ENCODE measurements around the gene CHST8. TPM values are rescaled to one million over a fixed set of nuclear protein-coding genes. Genes with fewer than 3 reads are reported as not detected.

CHST8 gene
- total RNA-seq, 2 donors from 2014 or later: 1.6 to 3.8 TPM

DNA sequence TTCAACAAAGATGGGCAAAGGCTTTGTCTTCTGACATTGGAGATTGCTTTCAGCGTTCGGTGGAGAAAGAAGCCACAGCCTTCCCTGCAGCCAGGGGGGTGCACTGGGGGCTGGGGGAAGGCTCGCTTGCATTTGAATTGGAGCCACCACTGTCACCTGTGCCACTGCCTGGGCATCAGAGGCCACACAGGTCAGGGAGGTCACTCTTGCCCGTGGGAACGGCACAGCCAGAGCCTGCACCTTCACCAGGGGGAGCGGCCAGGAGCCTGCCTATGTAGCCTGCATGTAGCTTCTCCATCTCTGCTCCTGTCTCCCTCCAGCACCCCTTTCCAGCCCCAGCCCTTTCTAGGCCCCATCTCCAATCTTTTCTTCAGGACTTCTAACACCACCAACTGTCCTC is 131.2 kb downstream of the CHST8 start:
- Histone ChIP-seq H3K4me3 (ENCODE audit: low read length) (no peak overlapping the region), H3K9me3 (ENCODE audit: control insufficient read depth, low read length) (no peaks in the 10 kb centered on the region), H3K27me3 (ENCODE audit: control insufficient read depth, insufficient read depth, low read length, poor library complexity, severe bottlenecking) (no peaks in the 10 kb centered on the region), H3K4me1 (ENCODE audit: control insufficient read depth, insufficient read depth, low read length) (no peaks in the 10 kb centered on the region), H3K9ac (ENCODE audit: extremely low read depth, low read length, poor library complexity, severe bottlenecking) (no peak overlapping the region), H3K36me3 (ENCODE audit: control insufficient read depth, insufficient read depth, low read length) (no peaks in the 10 kb centered on the region), H3K27ac (ENCODE audit: low read depth, low read length) (no peak overlapping the region)
- Mint-ChIP-seq H3K27ac (no peak overlapping the region), H3K4me3 (no peak overlapping the region), H3K27me3 (ENCODE audit: insufficient read depth) (no peaks in the 10 kb centered on the region), H3K4me1 (no peaks in the 10 kb centered on the region), H3K9me3 (no peaks in the 10 kb centered on the region), H3K36me3 (ENCODE audit: low read depth) (no peaks in the 10 kb centered on the region)
- WGBS, 2 experiments (ENCODE audit: insufficient coverage in 1 of 2, insufficient read length in 1 of 2): 83 to 88% methylated on average over 5 to 6 of the region's 6 CpGs
- DNase-seq: no peak
- TF ChIP-seq, protein P1, sequence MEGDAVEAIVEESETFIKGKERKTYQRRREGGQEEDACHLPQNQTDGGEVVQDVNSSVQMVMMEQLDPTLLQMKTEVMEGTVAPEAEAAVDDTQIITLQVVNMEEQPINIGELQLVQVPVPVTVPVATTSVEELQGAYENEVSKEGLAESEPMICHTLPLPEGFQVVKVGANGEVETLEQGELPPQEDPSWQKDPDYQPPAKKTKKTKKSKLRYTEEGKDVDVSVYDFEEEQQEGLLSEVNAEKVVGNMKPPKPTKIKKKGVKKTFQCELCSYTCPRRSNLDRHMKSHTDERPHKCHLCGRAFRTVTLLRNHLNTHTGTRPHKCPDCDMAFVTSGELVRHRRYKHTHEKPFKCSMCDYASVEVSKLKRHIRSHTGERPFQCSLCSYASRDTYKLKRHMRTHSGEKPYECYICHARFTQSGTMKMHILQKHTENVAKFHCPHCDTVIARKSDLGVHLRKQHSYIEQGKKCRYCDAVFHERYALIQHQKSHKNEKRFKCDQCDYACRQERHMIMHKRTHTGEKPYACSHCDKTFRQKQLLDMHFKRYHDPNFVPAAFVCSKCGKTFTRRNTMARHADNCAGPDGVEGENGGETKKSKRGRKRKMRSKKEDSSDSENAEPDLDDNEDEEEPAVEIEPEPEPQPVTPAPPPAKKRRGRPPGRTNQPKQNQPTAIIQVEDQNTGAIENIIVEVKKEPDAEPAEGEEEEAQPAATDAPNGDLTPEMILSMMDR (conservative IDR thresholded peaks at IDR 0.05): no peak

GRCh38 chr19:33754361-33754760 is 132.6 kb downstream of the CHST8 start:
- WGBS, 2 experiments (ENCODE audit: insufficient coverage in 1 of 2, insufficient read length in 1 of 2): 74 to 75% methylated on average over 5 to 7 of the region's 7 CpGs
- Mint-ChIP-seq H3K36me3 (ENCODE audit: low read depth) (no peaks in the 10 kb centered on the region), H3K27me3 (ENCODE audit: insufficient read depth) (no peaks in the 10 kb centered on the region), H3K9me3 (no peaks in the 10 kb centered on the region), H3K4me1 (no peaks in the 10 kb centered on the region), H3K4me3 (no peak overlapping the region), H3K27ac (no peak overlapping the region)
- no peak for DNase-seq
- Histone ChIP-seq H3K27ac (ENCODE audit: low read depth, low read length) (no peak overlapping the region), H3K27me3 (ENCODE audit: control insufficient read depth, insufficient read depth, low read length, poor library complexity, severe bottlenecking) (no peaks in the 10 kb centered on the region), H3K9ac (ENCODE audit: extremely low read depth, low read length, poor library complexity, severe bottlenecking) (no peak overlapping the region), H3K9me3 (ENCODE audit: control insufficient read depth, low read length) (no peaks in the 10 kb centered on the region), H3K36me3 (ENCODE audit: control insufficient read depth, insufficient read depth, low read length) (no peaks in the 10 kb centered on the region), H3K4me3 (ENCODE audit: low read length) (no peak overlapping the region), H3K4me1 (ENCODE audit: control insufficient read depth, insufficient read depth, low read length) (no peaks in the 10 kb centered on the region)
- TF ChIP-seq, protein P1 (conservative IDR thresholded peaks at IDR 0.05): no peak

- TF ChIP-seq, protein P1 (conservative IDR thresholded peaks at IDR 0.05): no peak
- Histone ChIP-seq H3K9me3 (ENCODE audit: control insufficient read depth, low read length) (no peaks in the 10 kb centered on the region), H3K9ac (ENCODE audit: extremely low read depth, low read length, poor library complexity, severe bottlenecking) (no peak overlapping the region), H3K27me3 (ENCODE audit: control insufficient read depth, insufficient read depth, low read length, poor library complexity, severe bottlenecking) (no peaks in the 10 kb centered on the region), H3K27ac (ENCODE audit: low read depth, low read length) (no peak overlapping the region), H3K4me1 (ENCODE audit: control insufficient read depth, insufficient read depth, low read length) (no peaks in the 10 kb centered on the region), H3K36me3 (ENCODE audit: control insufficient read depth, insufficient read depth, low read length) (no peaks in the 10 kb centered on the region), H3K4me3 (ENCODE audit: low read length) (no peak overlapping the region)
- no peaks in the 10 kb centered on the region for H3K9me3 Mint-ChIP-seq
- H3K4me3 Mint-ChIP-seq: no peak overlapping the region
- H3K27me3 Mint-ChIP-seq (ENCODE audit: insufficient read depth): no peaks in the 10 kb centered on the region
- H3K4me1 Mint-ChIP-seq: no peaks in the 10 kb centered on the region
- no peak for DNase-seq
- H3K27ac Mint-ChIP-seq: no peak overlapping the region
- no peaks in the 10 kb centered on the region for H3K36me3 Mint-ChIP-seq (ENCODE audit: low read depth)
- WGBS, 2 experiments (ENCODE audit: insufficient coverage in 1 of 2, insufficient read length in 1 of 2): 81 to 86% methylated on average over 12 to 26 of the region's 26 CpGs
These were observed 133.6 kb downstream of the CHST8 start for GRCh38 chr19:33755099-33756035.

All from endodermal cell (in vitro differentiated cells).